GM12864 (cell line): Measurements from ENCODE around the gene CUEDC1.

Experiments used
- DNase-seq: peaks from one replicate; pipeline ENCODE4 v3.0.0-alpha.2; 2011; ENCODE audit warnings: low read depth
- H3K4me3 ChIP-seq: 2 replicates; pipeline ENCODE4 v1.5.1; 2011; ENCODE audit warnings: mild to moderate bottlenecking, low read depth, low read length, control low read depth
- TF ChIP-seq, protein P1 (sequence below): IDR thresholded peaks from 2 replicates; pipeline ENCODE4 v1.5.1; 2011; ENCODE audit warnings: low read depth, mild to moderate bottlenecking, moderate library complexity, low read length, control low read depth, inconsistent platforms; ENCODE audit errors: missing control alignments

Gene CUEDC1

GRCh38 chr17:57948169-57948554, 7.0 kb downstream of the CUEDC1 start:
- TF ChIP-seq, protein P1, sequence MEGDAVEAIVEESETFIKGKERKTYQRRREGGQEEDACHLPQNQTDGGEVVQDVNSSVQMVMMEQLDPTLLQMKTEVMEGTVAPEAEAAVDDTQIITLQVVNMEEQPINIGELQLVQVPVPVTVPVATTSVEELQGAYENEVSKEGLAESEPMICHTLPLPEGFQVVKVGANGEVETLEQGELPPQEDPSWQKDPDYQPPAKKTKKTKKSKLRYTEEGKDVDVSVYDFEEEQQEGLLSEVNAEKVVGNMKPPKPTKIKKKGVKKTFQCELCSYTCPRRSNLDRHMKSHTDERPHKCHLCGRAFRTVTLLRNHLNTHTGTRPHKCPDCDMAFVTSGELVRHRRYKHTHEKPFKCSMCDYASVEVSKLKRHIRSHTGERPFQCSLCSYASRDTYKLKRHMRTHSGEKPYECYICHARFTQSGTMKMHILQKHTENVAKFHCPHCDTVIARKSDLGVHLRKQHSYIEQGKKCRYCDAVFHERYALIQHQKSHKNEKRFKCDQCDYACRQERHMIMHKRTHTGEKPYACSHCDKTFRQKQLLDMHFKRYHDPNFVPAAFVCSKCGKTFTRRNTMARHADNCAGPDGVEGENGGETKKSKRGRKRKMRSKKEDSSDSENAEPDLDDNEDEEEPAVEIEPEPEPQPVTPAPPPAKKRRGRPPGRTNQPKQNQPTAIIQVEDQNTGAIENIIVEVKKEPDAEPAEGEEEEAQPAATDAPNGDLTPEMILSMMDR = no peak
- no peak for DNase-seq
- H3K4me3 ChIP-seq = no peak overlapping the region

DNA sequence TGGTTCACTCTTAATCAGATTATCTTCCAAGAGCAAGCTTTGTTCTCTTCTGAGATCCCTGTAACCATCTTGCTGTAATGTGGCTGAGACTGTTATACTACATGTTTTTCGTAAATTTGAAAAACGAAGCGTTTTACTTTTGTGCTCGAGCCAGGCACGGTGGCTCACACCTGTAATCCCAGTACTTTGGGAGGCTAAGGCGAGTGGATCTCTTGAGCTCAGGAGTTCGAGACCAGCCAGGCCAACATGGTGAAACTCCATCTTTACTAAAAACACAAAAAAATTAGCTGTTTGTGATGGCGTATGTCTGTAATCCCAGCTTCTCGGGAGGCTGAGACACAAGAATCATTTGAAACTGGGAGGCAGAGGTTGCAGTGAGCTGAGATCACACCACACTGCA, 7.8 kb downstream of the CUEDC1 start:
- DNase-seq = no peak
- TF ChIP-seq, protein P1 = no peak
- no peak overlapping the region; the same call in 1 of the 2 replicates for H3K4me3 ChIP-seq

- DNase-seq = peak; percentile 76
These were observed 8.3 kb downstream of the CUEDC1 start for GRCh38 chr17:57946798-57947358.

GRCh38 chr17:57945996-57946797, 9.0 kb downstream of the CUEDC1 start:
- TF ChIP-seq, protein P1 = no peak
- no peak for DNase-seq
- H3K4me3 ChIP-seq = peak overlapping the region; percentile 21; the same call in 1 of the 2 replicates

More at GRCh38 chr17:57946798-57947358, 8.3 kb downstream of the CUEDC1 start:
- H3K4me3 ChIP-seq = peak overlapping the region; percentile 21
- TF ChIP-seq, protein P1 = no peak

GRCh38 chr17:57944908-57945307, 10.3 kb downstream of the CUEDC1 start:
- H3K4me3 ChIP-seq = no peak overlapping the region
- no peak for DNase-seq
- TF ChIP-seq, protein P1 = no peak

DNA sequence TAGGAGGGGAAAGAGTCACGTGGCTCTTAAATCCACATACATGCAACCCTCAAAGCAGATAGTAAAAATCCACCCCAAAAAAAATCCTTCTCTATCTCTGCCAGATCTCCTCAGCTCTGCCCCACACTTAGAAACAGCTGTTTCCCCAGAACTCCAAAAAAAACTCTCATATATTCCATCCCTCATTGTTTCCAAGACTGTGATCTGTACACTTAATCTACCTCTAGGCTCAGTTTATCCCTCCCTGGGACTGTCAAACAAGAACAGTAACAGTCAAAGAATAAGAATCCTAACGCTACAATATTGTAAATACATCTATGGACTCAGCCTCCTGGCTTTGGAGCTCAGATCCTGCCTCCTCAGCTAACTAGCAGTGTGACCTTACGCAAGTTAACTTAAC, 11.6 kb downstream of the CUEDC1 start:
- no peak for DNase-seq
- H3K4me3 ChIP-seq = no peak overlapping the region
- TF ChIP-seq, protein P1 = no peak
